ENCODE measurements around the gene HINFP. TPM values are rescaled to one million over a fixed set of nuclear protein-coding genes. Genes with fewer than 3 reads are reported as not detected.

The HINFP gene
- total and polyA plus RNA-seq, 9 of the 15 experiments (the other 6 are each of a cell fraction or from before 2014, with no cell fraction given) = 13.8 to 34.1 (median 22.5) TPM

DNA sequence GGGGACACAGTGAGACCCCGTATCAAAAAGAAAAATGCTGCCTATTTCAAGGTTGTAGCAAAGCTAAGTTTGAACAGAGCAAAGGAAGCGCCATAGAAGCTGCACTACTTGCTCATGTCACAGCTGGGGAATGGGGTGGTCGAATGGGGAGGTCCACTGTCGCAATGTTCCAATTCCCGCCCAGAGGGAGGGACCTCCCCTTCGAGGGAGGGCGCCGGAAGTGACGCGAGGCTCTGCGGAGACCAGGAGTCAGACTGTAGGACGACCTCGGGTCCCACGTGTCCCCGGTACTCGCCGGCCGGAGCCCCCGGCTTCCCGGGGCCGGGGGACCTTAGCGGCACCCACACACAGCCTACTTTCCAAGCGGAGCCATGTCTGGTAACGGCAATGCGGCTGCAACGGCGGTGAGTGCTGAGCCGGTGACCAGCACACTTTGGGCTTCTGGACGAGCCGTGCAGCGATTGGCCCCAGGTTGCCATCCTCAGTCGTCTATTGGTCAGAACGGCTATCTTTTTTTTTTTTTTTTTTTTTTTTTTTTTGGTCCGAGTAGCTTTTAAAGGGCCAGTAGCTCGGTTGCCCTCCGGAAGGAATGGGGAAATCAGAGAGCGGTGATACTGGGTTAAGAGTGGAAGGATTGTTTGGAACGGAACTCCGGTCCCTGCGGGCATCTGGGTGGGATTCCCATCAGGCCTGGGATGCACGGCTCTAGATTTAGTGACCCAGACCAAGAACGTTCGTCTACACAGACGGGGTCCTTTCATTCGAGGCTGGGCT is 36.5 kb upstream of the HINFP start, which contains the start of gene HMBS (continued):
- TF ChIP-seq CBX8 (IDR thresholded peaks at IDR 0.05; ENCODE audit: borderline replicate concordance, extremely low read depth, low read depth, low read length, poor library complexity, severe bottlenecking) (no peak), HDAC2 (IDR thresholded peaks at IDR 0.05) (peak; percentile 58), ZNF212 (CRISPR knock-in tag; IDR thresholded peaks at IDR 0.05) (peak; percentile 33; the same call in 1 of the 2 replicates), ZNF707 (CRISPR knock-in tag; conservative IDR thresholded peaks at IDR 0.05) (no peak), ZNF79 (CRISPR knock-in tag; IDR thresholded peaks at IDR 0.05; ENCODE audit: low read depth) (no peak), XRCC4 (IDR thresholded peaks at IDR 0.05; ENCODE audit: extremely low read depth, insufficient read depth, insufficient read length) (no peak), ETV1 (tag; conservative IDR thresholded peaks at IDR 0.05; ENCODE audit: low read depth) (peak; percentile 82), ZNF41 (CRISPR knock-in tag; conservative IDR thresholded peaks at IDR 0.05) (no peak), RBM15 (IDR thresholded peaks at IDR 0.05; ENCODE audit: insufficient read depth, low read length) (no peak), DACH1 (IDR thresholded peaks at IDR 0.05; ENCODE audit: partially characterized antibody) (peak; percentile 89), MEIS2 (IDR thresholded peaks at IDR 0.05; ENCODE audit: partially characterized antibody) (no peak), CBX3 (IDR thresholded peaks at IDR 0.05; ENCODE audit: borderline replicate concordance in 1 of 2, low read length in 2 of 2) (0 out of 3 replicates have a peak, but pooled peaks of 1 of the 2 experiments have one; percentile 14), MBD2 (IDR thresholded peaks at IDR 0.05; ENCODE audit: borderline replicate concordance, low read depth) (no peak; the same call in none of the 2 replicates), IRF2 (CRISPR knock-in tag; IDR thresholded peaks at IDR 0.05) (no peak), BRF2 (IDR thresholded peaks at IDR 0.05; ENCODE audit: borderline replicate concordance, insufficient read depth, insufficient read length) (no peak), HMBOX1 (IDR thresholded peaks at IDR 0.05) (no peak; the same call in 1 of the 2 replicates), ZFP30 (CRISPR knock-in tag; IDR thresholded peaks at IDR 0.05; ENCODE audit: borderline replicate concordance) (no peak), FOXK2 (conservative IDR thresholded peaks at IDR 0.05 in 1 of 2, IDR thresholded peaks at IDR 0.05 in 1 of 2; ENCODE audit: low read depth in 2 of 2) (no peak; a peak in 2 of 4 replicates)
- TF ChIP-seq, protein P1, sequence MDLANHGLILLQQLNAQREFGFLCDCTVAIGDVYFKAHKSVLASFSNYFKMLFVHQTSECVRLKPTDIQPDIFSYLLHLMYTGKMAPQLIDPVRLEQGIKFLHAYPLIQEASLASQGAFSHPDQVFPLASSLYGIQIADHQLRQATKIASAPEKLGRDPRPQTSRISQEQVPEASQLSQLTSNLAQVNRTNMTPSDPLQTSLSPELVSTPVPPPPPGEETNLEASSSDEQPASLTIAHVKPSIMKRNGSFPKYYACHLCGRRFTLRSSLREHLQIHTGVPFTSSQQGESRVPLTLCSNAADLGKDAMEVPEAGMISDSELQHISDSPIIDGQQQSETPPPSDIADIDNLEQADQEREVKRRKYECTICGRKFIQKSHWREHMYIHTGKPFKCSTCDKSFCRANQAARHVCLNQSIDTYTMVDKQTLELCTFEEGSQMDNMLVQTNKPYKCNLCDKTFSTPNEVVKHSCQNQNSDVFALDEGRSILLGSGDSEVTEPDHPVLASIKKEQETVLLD (IDR thresholded peaks at IDR 0.05) = no peak
- TF ChIP-seq, protein P2, sequence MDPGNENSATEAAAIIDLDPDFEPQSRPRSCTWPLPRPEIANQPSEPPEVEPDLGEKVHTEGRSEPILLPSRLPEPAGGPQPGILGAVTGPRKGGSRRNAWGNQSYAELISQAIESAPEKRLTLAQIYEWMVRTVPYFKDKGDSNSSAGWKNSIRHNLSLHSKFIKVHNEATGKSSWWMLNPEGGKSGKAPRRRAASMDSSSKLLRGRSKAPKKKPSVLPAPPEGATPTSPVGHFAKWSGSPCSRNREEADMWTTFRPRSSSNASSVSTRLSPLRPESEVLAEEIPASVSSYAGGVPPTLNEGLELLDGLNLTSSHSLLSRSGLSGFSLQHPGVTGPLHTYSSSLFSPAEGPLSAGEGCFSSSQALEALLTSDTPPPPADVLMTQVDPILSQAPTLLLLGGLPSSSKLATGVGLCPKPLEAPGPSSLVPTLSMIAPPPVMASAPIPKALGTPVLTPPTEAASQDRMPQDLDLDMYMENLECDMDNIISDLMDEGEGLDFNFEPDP (CRISPR knock-in tag; IDR thresholded peaks at IDR 0.05) = no peak
- TF ChIP-seq, protein P3, sequence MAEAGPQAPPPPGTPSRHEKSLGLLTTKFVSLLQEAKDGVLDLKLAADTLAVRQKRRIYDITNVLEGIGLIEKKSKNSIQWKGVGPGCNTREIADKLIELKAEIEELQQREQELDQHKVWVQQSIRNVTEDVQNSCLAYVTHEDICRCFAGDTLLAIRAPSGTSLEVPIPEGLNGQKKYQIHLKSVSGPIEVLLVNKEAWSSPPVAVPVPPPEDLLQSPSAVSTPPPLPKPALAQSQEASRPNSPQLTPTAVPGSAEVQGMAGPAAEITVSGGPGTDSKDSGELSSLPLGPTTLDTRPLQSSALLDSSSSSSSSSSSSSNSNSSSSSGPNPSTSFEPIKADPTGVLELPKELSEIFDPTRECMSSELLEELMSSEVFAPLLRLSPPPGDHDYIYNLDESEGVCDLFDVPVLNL (CRISPR knock-in tag; IDR thresholded peaks at IDR 0.05; ENCODE audit: low read depth) = peak; percentile 80; the same call in 1 of the 2 replicates
